RWPE2 (cell line): ENCODE results near the gene CYTL1.

Experiments used
- ATAC-seq: fragments of 200-7000 bp; cut with Tn5 transposase; 3 replicates; pipeline ENCODE4 v1.9.1; 2021; ENCODE audit warnings: low read depth
- DNase-seq: peaks from one replicate; pipeline ENCODE4 v3.0.0-alpha.2; 2020; ENCODE audit warnings: low spot score
- H3K27ac ChIP-seq: fragments of 450-650 bp; 2 replicates; pipeline ENCODE4 v1.5.1; 2017; ENCODE audit warnings: mild to moderate bottlenecking; ENCODE audit not compliant: poor library complexity, severe bottlenecking
- H3K27me3 ChIP-seq: fragments of 250-450 bp; sonication (Bioruptor Pico); 2 replicates; pipeline ENCODE4 v1.5.1; 2021; ENCODE audit warnings: mild to moderate bottlenecking, moderate library complexity; ENCODE audit not compliant: insufficient read depth, poor library complexity, severe bottlenecking
- H3K36me3 ChIP-seq: fragments of 250-450 bp; sonication (Bioruptor Pico); 2 replicates; pipeline ENCODE4 v1.5.1; 2020; ENCODE audit warnings: low read depth, mild to moderate bottlenecking, moderate library complexity
- H3K4me1 ChIP-seq: fragments of 250-450 bp; sonication (Bioruptor Pico); 2 replicates; pipeline ENCODE4 v1.5.1; 2021; ENCODE audit warnings: mild to moderate bottlenecking, moderate library complexity; ENCODE audit not compliant: insufficient read depth, poor library complexity, severe bottlenecking
- H3K4me3 ChIP-seq: fragments of 250-450 bp; sonication (Bioruptor Pico); 2 replicates; pipeline ENCODE4 v1.5.1; 2021; ENCODE audit warnings: mild to moderate bottlenecking, moderate library complexity; ENCODE audit not compliant: severe bottlenecking
- H3K9me3 ChIP-seq: fragments of 250-450 bp; sonication (Bioruptor Pico); 2 replicates; pipeline ENCODE4 v1.5.1; 2021; ENCODE audit warnings: mild to moderate bottlenecking, moderate library complexity; ENCODE audit not compliant: severe bottlenecking
- CTCF ChIP-seq: fragments of 450-650 bp; IDR thresholded peaks from one replicate; pipeline ENCODE4 v1.5.1; 2017; ENCODE audit warnings: mild to moderate bottlenecking, moderate library complexity; ENCODE audit not compliant: poor library complexity, severe bottlenecking

The CYTL1 gene

GRCh38 chr4:5040856-5041620, 21.8 kb upstream of the CYTL1 start:
- Histone ChIP-seq H3K4me3 (no peak overlapping the region), H3K4me1 (peaks cover 16% of the 10 kb centered on the region), H3K36me3 (no peaks in the 10 kb centered on the region), H3K27ac (no peak overlapping the region), H3K27me3 (no peaks in the 10 kb centered on the region), H3K9me3 (no peaks in the 10 kb centered on the region)
- ATAC-seq (no peak), DNase-seq (peak; percentile 1)
- no peak for TF ChIP-seq CTCF

GRCh38 chr4:5039800-5040199, 20.5 kb upstream of the CYTL1 start:
- TF ChIP-seq CTCF, result no peak
- H3K27me3 ChIP-seq, result no peaks in the 10 kb centered on the region
- H3K4me3 ChIP-seq, result no peak overlapping the region
- ATAC-seq (no peak), DNase-seq (no peak)
- no peaks in the 10 kb centered on the region for H3K9me3 ChIP-seq
- no peak overlapping the region for H3K27ac ChIP-seq
- no peaks in the 10 kb centered on the region for H3K36me3 ChIP-seq
- H3K4me1 ChIP-seq, result peaks cover 16% of the 10 kb centered on the region

GRCh38 chr4:5037553-5038551, 18.6 kb upstream of the CYTL1 start:
- DNase-seq (no peak), ATAC-seq (peak; percentile 92)
- Histone ChIP-seq H3K27ac (peak overlapping the region; percentile 75), H3K4me1 (peaks cover 15% of the 10 kb centered on the region), H3K36me3 (no peaks in the 10 kb centered on the region), H3K27me3 (no peaks in the 10 kb centered on the region), H3K9me3 (no peaks in the 10 kb centered on the region), H3K4me3 (no peak overlapping the region)
- no peak for TF ChIP-seq CTCF

GRCh38 chr4:5036239-5036638, 17.0 kb upstream of the CYTL1 start:
- Histone ChIP-seq H3K36me3 (no peaks in the 10 kb centered on the region), H3K4me3 (no peak overlapping the region), H3K9me3 (no peaks in the 10 kb centered on the region), H3K27me3 (no peaks in the 10 kb centered on the region), H3K27ac (no peak overlapping the region), H3K4me1 (peaks cover 15% of the 10 kb centered on the region)
- no peak for TF ChIP-seq CTCF
- DNase-seq, result no peak
- ATAC-seq, result no peak
